ENCODE results near the gene STKLD1.

DNA sequence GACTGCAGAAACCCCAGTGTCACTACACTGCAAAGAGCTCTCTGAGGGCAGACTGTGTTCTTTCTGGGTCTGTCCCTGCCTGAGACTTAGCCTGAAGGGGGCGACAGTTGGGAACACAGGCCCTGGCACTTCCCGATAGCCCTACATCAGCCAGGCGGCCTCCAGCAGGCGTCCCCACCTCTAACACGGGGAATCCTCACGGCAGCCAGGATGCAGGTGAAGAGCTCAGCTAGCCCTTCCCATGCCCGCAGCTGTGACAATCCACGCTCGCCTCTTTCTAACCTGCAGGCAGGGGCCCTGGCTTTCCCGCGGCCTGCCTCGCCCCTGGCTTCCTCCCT is 34.1 kb upstream of the STKLD1 start:
- TF ChIP-seq CTCF (IDR thresholded peaks at IDR 0.05; ENCODE audit: low read depth, low read length, poor library complexity, severe bottlenecking) (peak; percentile 32), EZH2phosphoT487 (IDR thresholded peaks at IDR 0.05; ENCODE audit: borderline replicate concordance, low read length) (no peak)
